CD8-positive, alpha-beta memory T cell (primary cell): ENCODE results near the gene B9D1. TPM values are rescaled to one million over a fixed set of nuclear protein-coding genes. Genes with fewer than 3 reads are reported as not detected.
A peak's percentile ranks its signal among the peaks of the same experiment; 100 is the strongest.

Source experiments
- CTCF ChIA-PET: fragments of 350-600 bp; sonication (Branson Sonifier 250); formaldehyde crosslinking; loops from one replicate; lab custom pipeline; 2021; ENCODE audit warnings: antibody characterized with exemption; lab: Charles Lee
- POLR2A ChIA-PET: fragments of 350-600 bp; sonication (Branson Sonifier 250); formaldehyde crosslinking; loops from one replicate; lab custom pipeline; 2021; ENCODE audit warnings: antibody characterized with exemption; lab: Charles Lee
- DNase-seq, 5 donors: peaks; one replicate each; pipeline versions ENCODE4 v3.0.0 to v3.0.0-alpha.2; 2020 to 2022; ENCODE audit warnings: mixed read lengths in 1 of 5
- H3K27ac ChIP-seq: one replicate; pipeline ENCODE4 v1.7.0; 2013; ENCODE audit warnings: low read depth, mild to moderate bottlenecking, low read length, moderate library complexity
- H3K27me3 ChIP-seq: 2 replicates; pipeline ENCODE4 v1.7.0; 2013; ENCODE audit warnings: low read length, mild to moderate bottlenecking; ENCODE audit not compliant: insufficient read depth, poor library complexity, severe bottlenecking
- H3K36me3 ChIP-seq: 2 replicates; pipeline ENCODE4 v1.7.0; 2013; ENCODE audit warnings: mild to moderate bottlenecking, low read length, moderate library complexity; ENCODE audit not compliant: insufficient read depth
- H3K4me1 ChIP-seq: 2 replicates; pipeline ENCODE4 v1.7.0; 2013; ENCODE audit warnings: mild to moderate bottlenecking, low read length, moderate library complexity; ENCODE audit not compliant: insufficient read depth
- H3K4me3 ChIP-seq: 2 replicates; pipeline ENCODE4 v1.7.0; 2013; ENCODE audit warnings: mild to moderate bottlenecking, low read length
- H3K9me3 ChIP-seq: 2 replicates; pipeline ENCODE4 v1.7.0; 2013; ENCODE audit warnings: mild to moderate bottlenecking, low read length
- H3K27ac Mint-ChIP-seq, 8 donors: one replicate each; pipeline ENCODE4 v1.8.0; 2020 to 2021; ENCODE audit warnings: mixed read lengths in 8 of 8, mild to moderate bottlenecking in 6 of 8, inconsistent platforms in 3 of 8, moderate library complexity in 3 of 8
- H3K27me3 Mint-ChIP-seq, 2 donors: one replicate each; pipeline ENCODE4 v1.8.0; 2020 to 2021; ENCODE audit warnings: mixed read lengths in 2 of 2, mild to moderate bottlenecking in 1 of 2, moderate library complexity in 1 of 2
- H3K36me3 Mint-ChIP-seq, 3 donors: one replicate each; pipeline ENCODE4 v1.8.0; 2020 to 2021; ENCODE audit warnings: mixed read lengths in 3 of 3, inconsistent platforms in 1 of 3, mild to moderate bottlenecking in 1 of 3
- H3K4me1 Mint-ChIP-seq, 3 donors: one replicate each; pipeline ENCODE4 v1.8.0; 2020 to 2021; ENCODE audit warnings: mixed read lengths in 3 of 3, inconsistent platforms in 1 of 3, mild to moderate bottlenecking in 1 of 3
- H3K4me3 Mint-ChIP-seq, 7 donors: one replicate each; pipeline ENCODE4 v1.8.0; 2020 to 2021; ENCODE audit warnings: mixed read lengths in 7 of 7, mild to moderate bottlenecking in 6 of 7, moderate library complexity in 4 of 7, inconsistent platforms in 2 of 7
- H3K9me3 Mint-ChIP-seq, 5 donors: one replicate each; pipeline ENCODE4 v1.8.0; 2020 to 2022; ENCODE audit warnings: mixed read lengths in 5 of 5, mild to moderate bottlenecking in 3 of 5, moderate library complexity in 2 of 5, inconsistent platforms in 1 of 5
- polyA plus RNA-seq: library from polyadenylated mRNA; unstranded; fragments of 300-500 nt; fragmentation: Illumina TruSeq; gene quantifications from one replicate; pipeline ENCODE4 v1.2.3, GENCODE V29; 2021
- total RNA-seq, 2 experiments: library from RNA; stranded (reverse); gene quantifications; one replicate each; pipeline ENCODE4 v1.2.3, GENCODE V29; 2021

B9D1 gene
- total and polyA plus RNA-seq, 3 experiments from 2014 or later: 0.67 to 6.8 (median 4.8) TPM

DNA sequence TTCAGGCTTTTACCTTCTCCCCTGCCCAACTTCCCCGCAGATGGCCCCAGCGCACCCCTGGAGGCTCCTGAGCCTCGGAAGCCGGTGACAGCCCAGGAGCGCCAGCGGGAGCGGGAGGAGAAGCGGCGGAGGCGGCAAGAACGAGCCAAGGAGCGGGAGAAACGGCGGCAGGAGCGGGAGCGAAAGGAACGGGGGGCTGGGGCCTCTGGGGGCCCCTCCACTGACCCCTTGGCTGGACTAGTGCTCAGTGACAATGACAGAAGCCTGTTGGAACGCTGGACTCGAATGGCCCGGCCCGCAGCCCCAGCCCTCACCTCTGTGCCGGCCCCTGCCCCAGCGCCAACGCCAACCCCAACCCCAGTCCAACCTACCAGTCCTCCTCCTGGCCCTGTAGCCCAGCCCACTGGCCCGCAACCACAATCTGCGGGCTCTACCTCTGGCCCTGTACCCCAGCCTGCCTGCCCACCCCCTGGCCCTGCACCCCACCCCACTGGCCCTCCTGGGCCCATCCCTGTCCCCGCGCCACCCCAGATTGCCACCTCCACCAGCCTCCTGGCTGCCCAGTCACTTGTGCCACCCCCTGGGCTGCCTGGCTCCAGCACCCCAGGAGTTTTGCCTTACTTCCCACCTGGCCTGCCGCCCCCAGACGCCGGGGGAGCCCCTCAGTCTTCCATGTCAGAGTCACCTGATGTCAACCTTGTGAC lies 19.4 kb upstream of the B9D1 start:
- H3K4me3 ChIP-seq: no peak overlapping the region
- peaks cover 7 to 58% (median 10%) of the 10 kb centered on the region in 3 donors for H3K36me3 Mint-ChIP-seq
- H3K36me3 ChIP-seq: peaks cover 8% of the 10 kb centered on the region
- no peaks in the 10 kb centered on the region for H3K27me3 Mint-ChIP-seq
- DNase-seq: peak in 1 of 5 donors; percentile 46
- POLR2A ChIA-PET: no interaction called here
- H3K4me3 Mint-ChIP-seq: peak overlapping the region in 1 of 7 donors; percentile 32
- no peaks in the 10 kb centered on the region for H3K27me3 ChIP-seq
- peak overlapping the region in 1 of 8 donors; percentile 88 for H3K27ac Mint-ChIP-seq
- H3K27ac ChIP-seq: no peak overlapping the region
- H3K4me1 ChIP-seq: peaks cover 5% of the 10 kb centered on the region
- CTCF ChIA-PET: interaction anchor here (11.0 kb wide), 1 partner anchor 17 kb away, joined by 118 read pairs; the partner anchor contains the start of gene B9D1
- no peaks in the 10 kb centered on the region for H3K9me3 ChIP-seq
- peaks cover 8 to 20% (median 11%) of the 10 kb centered on the region in 3 donors for H3K4me1 Mint-ChIP-seq
- no peaks in the 10 kb centered on the region for H3K9me3 Mint-ChIP-seq

DNA sequence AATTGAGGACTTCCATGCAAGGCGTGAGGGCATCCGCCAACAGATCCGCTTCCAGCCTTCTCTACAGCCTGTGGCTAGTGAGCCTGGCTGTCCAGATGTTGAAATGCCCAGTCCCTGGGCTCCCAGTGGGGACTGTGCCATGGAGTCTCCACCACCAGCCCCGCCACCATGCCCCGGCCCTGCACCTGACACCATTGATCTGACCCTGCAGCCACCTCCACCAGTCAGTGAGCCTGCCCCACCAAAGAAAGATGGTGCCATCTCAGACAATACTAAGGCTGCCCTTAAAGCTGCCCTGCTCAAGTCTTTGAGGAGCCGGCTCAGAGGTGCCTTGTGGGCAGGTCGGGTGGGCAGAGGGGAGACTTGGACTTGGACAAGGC lies 18.8 kb upstream of the B9D1 start:
- H3K27me3 Mint-ChIP-seq: no peaks in the 10 kb centered on the region
- H3K9me3 Mint-ChIP-seq: no peaks in the 10 kb centered on the region
- H3K36me3 Mint-ChIP-seq: peaks cover 7 to 58% (median 10%) of the 10 kb centered on the region in 3 donors
- Histone ChIP-seq H3K27me3 (no peaks in the 10 kb centered on the region), H3K9me3 (no peaks in the 10 kb centered on the region), H3K4me3 (no peak overlapping the region), H3K27ac (no peak overlapping the region), H3K4me1 (peaks cover 7% of the 10 kb centered on the region), H3K36me3 (peaks cover 8% of the 10 kb centered on the region)
- no peak for DNase-seq
- ChIA-PET CTCF (interaction anchor here (11.0 kb wide), 1 partner anchor 17 kb away, joined by 118 read pairs; the partner anchor contains the start of gene B9D1), POLR2A (no interaction called here)
- H3K4me3 Mint-ChIP-seq: no peak overlapping the region
- H3K4me1 Mint-ChIP-seq: peaks cover 12 to 23% (median 14%) of the 10 kb centered on the region in 3 donors
- no peak overlapping the region for H3K27ac Mint-ChIP-seq

DNA sequence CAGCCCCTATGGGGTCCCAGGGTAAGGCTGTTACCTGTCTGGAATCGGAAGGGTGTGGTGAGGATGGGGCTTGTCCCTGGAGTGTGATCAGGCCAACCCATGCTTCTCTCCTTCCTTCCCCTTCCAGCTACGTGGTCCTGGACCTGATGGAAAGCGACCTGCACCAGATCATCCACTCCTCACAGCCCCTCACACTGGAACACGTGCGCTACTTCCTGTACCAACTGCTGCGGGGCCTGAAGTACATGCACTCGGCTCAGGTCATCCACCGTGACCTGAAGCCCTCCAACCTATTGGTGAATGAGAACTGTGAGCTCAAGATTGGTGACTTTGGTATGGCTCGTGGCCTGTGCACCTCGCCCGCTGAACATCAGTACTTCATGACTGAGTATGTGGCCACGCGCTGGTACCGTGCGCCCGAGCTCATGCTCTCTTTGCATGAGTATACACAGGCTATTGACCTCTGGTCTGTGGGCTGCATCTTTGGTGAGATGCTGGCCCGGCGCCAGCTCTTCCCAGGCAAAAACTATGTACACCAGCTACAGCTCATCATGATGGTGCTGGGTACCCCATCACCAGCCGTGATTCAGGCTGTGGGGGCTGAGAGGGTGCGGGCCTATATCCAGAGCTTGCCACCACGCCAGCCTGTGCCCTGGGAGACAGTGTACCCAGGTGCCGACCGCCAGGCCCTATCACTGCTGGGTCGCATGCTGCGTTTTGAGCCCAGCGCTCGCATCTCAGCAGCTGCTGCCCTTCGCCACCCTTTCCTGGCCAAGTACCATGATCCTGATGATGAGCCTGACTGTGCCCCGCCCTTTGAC lies 18.2 kb upstream of the B9D1 start:
- Histone ChIP-seq H3K27me3 (no peaks in the 10 kb centered on the region), H3K4me1 (peaks cover 7% of the 10 kb centered on the region), H3K36me3 (peaks cover 8% of the 10 kb centered on the region), H3K4me3 (no peak overlapping the region), H3K27ac (no peak overlapping the region), H3K9me3 (no peaks in the 10 kb centered on the region)
- peak in 1 of 5 donors; percentile 42 for DNase-seq
- H3K4me3 Mint-ChIP-seq: peak overlapping the region in 3 of 7 donors; percentile 3 to 100 (median 52)
- H3K4me1 Mint-ChIP-seq: peaks cover 17 to 25% (median 19%) of the 10 kb centered on the region in 3 donors
- no peaks in the 10 kb centered on the region for H3K9me3 Mint-ChIP-seq
- CTCF ChIA-PET: interaction anchor here (11.0 kb wide), 1 partner anchor 16 kb away, joined by 118 read pairs; the partner anchor contains the start of gene B9D1
- H3K27me3 Mint-ChIP-seq: no peaks in the 10 kb centered on the region
- peak overlapping the region in 2 of 8 donors; percentile 62 to 90 for H3K27ac Mint-ChIP-seq
- POLR2A ChIA-PET: no interaction called here
- H3K36me3 Mint-ChIP-seq: peaks cover 7 to 58% (median 10%) of the 10 kb centered on the region in 3 donors

DNA sequence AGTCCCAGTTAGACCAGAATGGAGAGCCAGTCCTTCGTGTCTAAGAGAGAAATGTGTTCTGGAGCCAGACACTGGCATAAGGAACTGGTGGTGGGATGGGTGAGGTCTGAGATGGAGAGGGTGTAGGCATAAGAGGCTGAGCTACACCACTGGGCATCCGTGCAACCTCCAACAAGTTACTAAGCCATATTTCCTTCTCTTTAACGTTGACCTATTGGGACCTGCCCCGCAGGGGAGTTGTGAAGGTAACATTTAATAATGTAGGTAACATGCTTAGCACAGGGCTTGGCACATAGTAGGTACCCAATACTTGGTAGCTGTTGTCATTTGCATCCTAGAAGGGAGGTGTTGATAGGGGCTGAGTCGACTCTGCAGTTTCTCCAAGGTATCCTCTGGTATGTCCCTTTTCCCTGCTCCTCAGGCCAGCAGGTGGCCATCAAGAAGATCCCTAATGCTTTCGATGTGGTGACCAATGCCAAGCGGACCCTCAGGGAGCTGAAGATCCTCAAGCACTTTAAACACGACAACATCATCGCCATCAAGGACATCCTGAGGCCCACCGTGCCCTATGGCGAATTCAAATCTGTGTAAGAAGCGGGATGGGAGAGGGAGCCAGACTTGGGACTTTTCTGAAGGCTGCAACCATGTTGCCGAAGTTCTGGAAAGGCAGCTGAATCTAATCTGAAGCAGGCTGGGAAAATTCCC lies 17.0 kb upstream of the B9D1 start:
- Mint-ChIP-seq H3K9me3 (no peaks in the 10 kb centered on the region), H3K27me3 (no peaks in the 10 kb centered on the region), H3K36me3 (peaks cover 7 to 55% (median 10%) of the 10 kb centered on the region in 3 donors), H3K4me3 (peak overlapping the region; percentile 78 to 100 (median 97)), H3K4me1 (peaks cover 20 to 28% (median 23%) of the 10 kb centered on the region in 3 donors), H3K27ac (peak overlapping the region; percentile 61 to 96 (median 78))
- peak in 1 of 5 donors; percentile 7 for DNase-seq
- no peaks in the 10 kb centered on the region for H3K9me3 ChIP-seq
- H3K27me3 ChIP-seq: no peaks in the 10 kb centered on the region
- POLR2A ChIA-PET: interaction anchor here (2.7 kb wide), 1 partner anchor 17 kb away, joined by 18 read pairs; the partner anchor contains the start of gene B9D1
- no peak overlapping the region for H3K27ac ChIP-seq
- CTCF ChIA-PET: interaction anchor here (11.0 kb wide), 1 partner anchor 15 kb away, joined by 118 read pairs; the partner anchor contains the start of gene B9D1
- no peak overlapping the region for H3K4me3 ChIP-seq
- peaks cover 8% of the 10 kb centered on the region for H3K36me3 ChIP-seq
- peaks cover 7% of the 10 kb centered on the region for H3K4me1 ChIP-seq

DNA sequence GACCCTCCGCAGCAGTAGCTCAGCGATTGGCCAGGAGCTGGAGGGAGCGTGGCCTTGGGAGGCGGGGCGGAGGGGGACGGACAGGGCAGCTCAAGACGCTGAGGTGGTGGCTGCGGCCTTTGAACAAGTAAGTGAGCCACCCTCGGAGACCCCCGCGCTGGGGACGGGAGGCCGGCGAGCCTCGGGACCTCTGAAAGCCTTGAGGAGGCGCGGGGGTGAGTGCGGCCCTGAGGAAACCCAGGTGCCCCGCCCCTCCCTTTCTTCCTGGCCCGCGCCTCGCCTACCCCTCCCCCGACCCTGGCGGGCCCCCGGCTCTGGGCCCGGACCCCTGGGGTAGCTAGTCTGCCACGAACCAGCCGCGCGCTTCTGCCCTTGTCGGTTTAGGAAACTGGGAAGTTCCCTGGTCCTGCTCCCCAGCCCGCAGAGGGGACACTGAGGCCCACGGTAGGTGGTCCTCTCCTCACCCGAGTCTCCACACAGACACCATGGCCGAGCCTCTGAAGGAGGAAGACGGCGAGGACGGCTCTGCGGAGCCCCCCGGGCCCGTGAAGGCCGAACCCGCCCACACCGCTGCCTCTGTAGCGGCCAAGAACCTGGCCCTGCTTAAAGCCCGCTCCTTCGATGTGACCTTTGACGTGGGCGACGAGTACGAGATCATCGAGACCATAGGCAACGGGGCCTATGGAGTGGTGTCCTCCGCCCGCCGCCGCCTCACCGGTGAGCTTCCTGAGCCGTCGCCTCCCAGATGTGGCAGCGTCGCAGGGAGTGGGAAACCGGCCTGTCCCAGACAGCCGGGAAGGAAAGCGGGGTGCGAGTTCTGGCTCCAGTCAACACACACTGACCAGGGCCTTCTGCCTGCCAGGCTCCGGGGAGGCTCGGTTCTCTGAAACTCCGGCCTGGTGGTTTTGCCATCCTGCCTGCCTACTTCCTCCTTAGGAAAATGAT lies 16.2 kb upstream of the B9D1 start, which contains the start of gene MAPK7:
MAPK7 (plus strand) TSS at position 83 of the 945 bp plus-strand sequence; CDS start at position 486, 403 bp downstream.
- Mint-ChIP-seq H3K36me3 (peaks cover 7 to 47% (median 8%) of the 10 kb centered on the region in 3 donors), H3K4me1 (peaks cover 25 to 31% (median 25%) of the 10 kb centered on the region in 3 donors), H3K4me3 (peak within 1 kb of the TSS; percentile 94 to 100 (median 97)), H3K9me3 (no peaks in the 10 kb centered on the region), H3K27ac (peak within 1 kb of the TSS; percentile 92 to 98 (median 96)), H3K27me3 (no peaks in the 10 kb centered on the region)
- DNase-seq: peak in 1 of 5 donors; percentile 54
- H3K9me3 ChIP-seq: no peaks in the 10 kb centered on the region
- no peaks in the 10 kb centered on the region for H3K27me3 ChIP-seq
- CTCF ChIA-PET: interaction anchor here (1.1 to 11.0 kb wide), 5 partner anchors 10 to 68 kb away, joined by 3 to 118 read pairs (median 9); partner anchors contain the start of gene B9D1
- POLR2A ChIA-PET: interaction anchor here (0.5 to 2.7 kb wide), 5 partner anchors 9 to 386 kb away, joined by 5 to 18 read pairs (median 10); partner anchors contain the start of genes ALDH3A2 and B9D1
- H3K36me3 ChIP-seq: peaks cover 8% of the 10 kb centered on the region
- peak within 1 kb of the TSS; percentile 95 for H3K27ac ChIP-seq
- peaks cover 7% of the 10 kb centered on the region for H3K4me1 ChIP-seq
- H3K4me3 ChIP-seq: peak within 1 kb of the TSS; percentile 100

DNA sequence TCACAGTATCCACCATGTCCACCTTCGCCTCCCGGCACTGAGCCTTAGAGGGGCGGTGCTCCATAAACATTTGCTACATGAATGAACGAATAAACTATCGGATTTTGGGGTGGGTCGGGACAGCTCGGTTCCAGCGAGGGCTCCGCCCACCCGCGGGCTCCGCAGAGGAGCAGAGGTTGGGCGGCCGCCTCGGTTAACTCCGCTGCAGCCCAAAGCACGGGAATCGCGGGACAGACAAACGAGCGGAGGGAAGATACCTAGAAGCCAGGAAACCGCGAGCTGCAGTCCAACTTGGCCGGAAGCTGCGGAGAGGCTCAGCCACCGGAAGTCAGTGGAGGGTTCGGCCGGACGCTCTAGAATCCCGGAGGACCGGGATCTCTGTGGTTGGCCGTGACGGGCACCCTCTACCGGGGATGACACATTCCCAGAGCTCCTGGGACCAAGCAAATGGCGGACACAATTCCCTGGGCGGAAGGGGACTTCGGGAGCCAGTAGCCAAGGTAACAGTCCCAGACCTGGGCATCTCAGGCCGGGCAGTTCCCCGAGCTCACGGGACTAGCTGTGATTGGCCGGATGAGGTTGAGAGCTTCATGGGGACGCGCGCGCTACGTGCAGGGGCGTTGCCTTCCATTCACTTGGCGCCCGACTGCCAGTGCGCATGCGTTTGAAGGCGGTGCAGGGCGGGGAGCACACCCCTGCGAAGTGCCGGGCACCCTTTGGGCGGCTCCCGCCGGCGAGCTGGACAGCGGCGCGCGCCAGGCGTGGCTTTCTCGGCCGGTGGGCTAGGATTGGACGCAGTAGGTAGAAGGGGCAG lies 15.3 kb upstream of the B9D1 start:
- H3K36me3 ChIP-seq: peaks cover 8% of the 10 kb centered on the region
- ChIA-PET CTCF (interaction anchor here (1.1 to 11.0 kb wide), 5 partner anchors 9 to 69 kb away, joined by 3 to 118 read pairs (median 9); partner anchors contain the start of gene B9D1), POLR2A (interaction anchor here (0.5 to 2.7 kb wide), 6 partner anchors 8 to 1194 kb away, joined by 3 to 18 read pairs (median 8); partner anchors contain the start of genes ALDH3A2, ALKBH5 and B9D1)
- H3K9me3 ChIP-seq: no peaks in the 10 kb centered on the region
- DNase-seq: peak; percentile 89 to 96 (median 93)
- H3K27ac ChIP-seq: peak overlapping the region; percentile 95
- H3K36me3 Mint-ChIP-seq: peaks cover 7 to 40% (median 7%) of the 10 kb centered on the region in 3 donors
- H3K4me3 Mint-ChIP-seq: peak overlapping the region; percentile 94 to 100 (median 97)
- peak overlapping the region; percentile 100 for H3K4me3 ChIP-seq
- no peaks in the 10 kb centered on the region for H3K27me3 ChIP-seq
- no peaks in the 10 kb centered on the region for H3K27me3 Mint-ChIP-seq
- peaks cover 11% of the 10 kb centered on the region for H3K4me1 ChIP-seq
- H3K4me1 Mint-ChIP-seq: peaks cover 25 to 31% (median 25%) of the 10 kb centered on the region in 3 donors
- H3K9me3 Mint-ChIP-seq: no peaks in the 10 kb centered on the region
- peak overlapping the region; percentile 92 to 98 (median 96) for H3K27ac Mint-ChIP-seq
